ENCODE measurements around the gene EPB41L3.

EPB41L3 gene

GRCh38 chr18:5421981-5422380, 121.8 kb downstream of the EPB41L3 start:
- Histone ChIP-seq H2AFZ (ENCODE audit: low read depth) (no peak overlapping the region), H3K27ac (no peak overlapping the region), H3K4me3 (IDR thresholded peaks at IDR 0.05; ENCODE audit: insufficient read depth, low read depth, low read length) (no peak overlapping the region), H3K4me2 (no peak overlapping the region), H3K4me1 (ENCODE audit: low read depth, poor library complexity, severe bottlenecking) (peaks cover 10% of the 10 kb centered on the region), H3K9ac (no peak overlapping the region), H4K20me1 (ENCODE audit: insufficient read depth) (no peaks in the 10 kb centered on the region), H3K79me2 (ENCODE audit: insufficient read depth, low read depth) (no peaks in the 10 kb centered on the region), H3K27me3 (ENCODE audit: insufficient read depth, low read depth) (no peaks in the 10 kb centered on the region), H3K36me3 (ENCODE audit: insufficient read depth) (no peaks in the 10 kb centered on the region)
- TF ChIP-seq, protein P1, sequence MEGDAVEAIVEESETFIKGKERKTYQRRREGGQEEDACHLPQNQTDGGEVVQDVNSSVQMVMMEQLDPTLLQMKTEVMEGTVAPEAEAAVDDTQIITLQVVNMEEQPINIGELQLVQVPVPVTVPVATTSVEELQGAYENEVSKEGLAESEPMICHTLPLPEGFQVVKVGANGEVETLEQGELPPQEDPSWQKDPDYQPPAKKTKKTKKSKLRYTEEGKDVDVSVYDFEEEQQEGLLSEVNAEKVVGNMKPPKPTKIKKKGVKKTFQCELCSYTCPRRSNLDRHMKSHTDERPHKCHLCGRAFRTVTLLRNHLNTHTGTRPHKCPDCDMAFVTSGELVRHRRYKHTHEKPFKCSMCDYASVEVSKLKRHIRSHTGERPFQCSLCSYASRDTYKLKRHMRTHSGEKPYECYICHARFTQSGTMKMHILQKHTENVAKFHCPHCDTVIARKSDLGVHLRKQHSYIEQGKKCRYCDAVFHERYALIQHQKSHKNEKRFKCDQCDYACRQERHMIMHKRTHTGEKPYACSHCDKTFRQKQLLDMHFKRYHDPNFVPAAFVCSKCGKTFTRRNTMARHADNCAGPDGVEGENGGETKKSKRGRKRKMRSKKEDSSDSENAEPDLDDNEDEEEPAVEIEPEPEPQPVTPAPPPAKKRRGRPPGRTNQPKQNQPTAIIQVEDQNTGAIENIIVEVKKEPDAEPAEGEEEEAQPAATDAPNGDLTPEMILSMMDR (conservative IDR thresholded peaks at IDR 0.05; ENCODE audit: low read depth, low read length): no peak

- H3K36me3 ChIP-seq (ENCODE audit: insufficient read depth): no peaks in the 10 kb centered on the region
- no peaks in the 10 kb centered on the region for H3K79me2 ChIP-seq (ENCODE audit: insufficient read depth, low read depth)
- H2AFZ ChIP-seq (ENCODE audit: low read depth): no peak overlapping the region
- H3K4me1 ChIP-seq (ENCODE audit: low read depth, poor library complexity, severe bottlenecking): peaks cover 5% of the 10 kb centered on the region
- H3K4me3 ChIP-seq (IDR thresholded peaks at IDR 0.05; ENCODE audit: insufficient read depth, low read depth, low read length): no peak overlapping the region
- TF ChIP-seq, protein P1 (conservative IDR thresholded peaks at IDR 0.05; ENCODE audit: low read depth, low read length): no peak
- no peaks in the 10 kb centered on the region for H4K20me1 ChIP-seq (ENCODE audit: insufficient read depth)
- H3K9ac ChIP-seq: no peak overlapping the region
- no peak overlapping the region for H3K4me2 ChIP-seq
- H3K27ac ChIP-seq: no peak overlapping the region
- H3K27me3 ChIP-seq (ENCODE audit: insufficient read depth, low read depth): no peaks in the 10 kb centered on the region
Measured at GRCh38 chr18:5420906-5421305, 122.9 kb downstream of the EPB41L3 start.

DNA sequence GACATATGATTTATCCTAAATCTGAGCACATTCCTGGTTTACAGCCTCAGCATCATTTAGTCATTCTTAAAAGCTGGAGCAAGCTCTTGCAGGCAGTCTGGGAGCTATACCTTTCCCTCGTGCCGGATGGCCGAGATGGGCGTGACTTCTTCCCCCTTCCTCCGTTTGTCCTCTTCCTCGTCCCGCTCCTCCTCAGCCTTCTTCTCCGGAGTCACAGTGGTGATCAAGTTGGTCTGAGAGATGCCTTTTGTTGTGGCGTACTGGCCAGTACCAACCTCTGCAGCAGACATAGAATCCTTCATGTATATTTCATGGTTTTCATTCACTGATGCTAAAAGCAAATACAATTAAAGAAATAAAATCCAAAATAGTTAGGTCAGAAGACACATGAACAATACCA, 124.2 kb downstream of the EPB41L3 start:
- Histone ChIP-seq H3K36me3 (ENCODE audit: insufficient read depth) (no peaks in the 10 kb centered on the region), H3K4me2 (no peak overlapping the region), H3K4me3 (IDR thresholded peaks at IDR 0.05; ENCODE audit: insufficient read depth, low read depth, low read length) (no peak overlapping the region), H3K27ac (no peak overlapping the region), H4K20me1 (ENCODE audit: insufficient read depth) (no peaks in the 10 kb centered on the region), H3K9ac (no peak overlapping the region), H3K4me1 (ENCODE audit: low read depth, poor library complexity, severe bottlenecking) (no peaks in the 10 kb centered on the region), H2AFZ (ENCODE audit: low read depth) (no peak overlapping the region), H3K79me2 (ENCODE audit: insufficient read depth, low read depth) (no peaks in the 10 kb centered on the region), H3K27me3 (ENCODE audit: insufficient read depth, low read depth) (no peaks in the 10 kb centered on the region)
- TF ChIP-seq, protein P1 (conservative IDR thresholded peaks at IDR 0.05; ENCODE audit: low read depth, low read length): no peak

GRCh38 chr18:5419030-5419429, 124.8 kb downstream of the EPB41L3 start:
- Histone ChIP-seq H3K4me1 (ENCODE audit: low read depth, poor library complexity, severe bottlenecking) (no peaks in the 10 kb centered on the region), H4K20me1 (ENCODE audit: insufficient read depth) (no peaks in the 10 kb centered on the region), H3K27me3 (ENCODE audit: insufficient read depth, low read depth) (no peaks in the 10 kb centered on the region), H3K9ac (no peak overlapping the region), H3K79me2 (ENCODE audit: insufficient read depth, low read depth) (no peaks in the 10 kb centered on the region), H3K36me3 (ENCODE audit: insufficient read depth) (no peaks in the 10 kb centered on the region), H3K4me3 (IDR thresholded peaks at IDR 0.05; ENCODE audit: insufficient read depth, low read depth, low read length) (no peak overlapping the region), H2AFZ (ENCODE audit: low read depth) (no peak overlapping the region), H3K27ac (no peak overlapping the region), H3K4me2 (no peak overlapping the region)
- TF ChIP-seq, protein P1 (conservative IDR thresholded peaks at IDR 0.05; ENCODE audit: low read depth, low read length): no peak
